Fibroblast of skin of right quadriceps (primary cell): ENCODE data around the gene OPHN1.

Experiments used
- DNase-seq: peaks from one replicate; pipeline ENCODE4 v3.0.0-alpha.2; 2013

The OPHN1 gene

GRCh38 chrX:68433155-68433980 lies at the start of gene OPHN1:
Gene OPHN1 (minus strand): TSS chrX:68433495. CDS start chrX:68433020, 475 bp downstream.
- DNase-seq = peak; percentile 74

GRCh38 chrX:68480969-68481368 lies 47.7 kb upstream of the OPHN1 start:
- no peak for DNase-seq

GRCh38 chrX:68464796-68465195 lies 31.5 kb upstream of the OPHN1 start:
- DNase-seq = no peak

GRCh38 chrX:68463880-68464279 lies 30.6 kb upstream of the OPHN1 start:
- no peak for DNase-seq

GRCh38 chrX:68462653-68463052 lies 29.4 kb upstream of the OPHN1 start:
- peak; percentile 57 for DNase-seq

- DNase-seq = peak; percentile 33
Measured at GRCh38 chrX:68462197-68462596, 28.9 kb upstream of the OPHN1 start.

- no peak for DNase-seq
Measured at GRCh38 chrX:68461576-68461975, 28.3 kb upstream of the OPHN1 start.

GRCh38 chrX:68461093-68461492 lies 27.8 kb upstream of the OPHN1 start:
- DNase-seq = no peak

- no peak for DNase-seq
Measured at GRCh38 chrX:68455151-68455510, 21.8 kb upstream of the OPHN1 start.

- no peak for DNase-seq
Measured at GRCh38 chrX:68454476-68455150, 21.3 kb upstream of the OPHN1 start.

GRCh38 chrX:68451720-68452119 lies 18.4 kb upstream of the OPHN1 start:
- DNase-seq = no peak

GRCh38 chrX:68443155-68443868 lies 10.0 kb upstream of the OPHN1 start:
- DNase-seq = peak; percentile 58

- DNase-seq = peak; percentile 77
Measured at GRCh38 chrX:68440940-68441339, 7.6 kb upstream of the OPHN1 start.

GRCh38 chrX:68440442-68440841 lies 7.1 kb upstream of the OPHN1 start:
- DNase-seq = no peak

- DNase-seq = no peak
Measured at GRCh38 chrX:68439341-68439740, 6.0 kb upstream of the OPHN1 start.

GRCh38 chrX:68438575-68438974 lies 5.3 kb upstream of the OPHN1 start:
- no peak for DNase-seq

GRCh38 chrX:68433981-68434299 lies 645 bp upstream of the OPHN1 start:
- DNase-seq = no peak

GRCh38 chrX:68432648-68433047 lies 647 bp downstream of the OPHN1 start:
- no peak for DNase-seq

- DNase-seq = no peak
Measured at GRCh38 chrX:68431836-68432235, 1.5 kb downstream of the OPHN1 start.

GRCh38 chrX:68429216-68429615 lies 4.1 kb downstream of the OPHN1 start:
- peak; percentile 56 for DNase-seq

GRCh38 chrX:68428431-68428830 lies 4.9 kb downstream of the OPHN1 start:
- DNase-seq = peak; percentile 74

GRCh38 chrX:68424719-68425118 lies 8.6 kb downstream of the OPHN1 start:
- no peak for DNase-seq

GRCh38 chrX:68422478-68422877 lies 10.8 kb downstream of the OPHN1 start:
- DNase-seq = no peak

GRCh38 chrX:68421636-68422035 lies 11.7 kb downstream of the OPHN1 start:
- DNase-seq = peak; percentile 28
